Transverse colon (tissue), 4 donors: ENCODE measurements around the gene ZNF177.

Experiments
- CTCF ChIP-seq, 5 experiments: fragments of 200-600 bp in 3 of 5; fragments of 450-650 bp in 2 of 5; sonication (generic) in 3 of 5; IDR thresholded peaks; 1 replicate in 2 of 5; 2 replicates in 3 of 5; pipeline ENCODE4 v1.5.1; 2016 to 2017; ENCODE audit warnings: antibody characterized with exemption in 5 of 5, inconsistent platforms in 3 of 5, mild to moderate bottlenecking in 2 of 5, moderate library complexity in 1 of 5
- EP300 ChIP-seq: sonication (generic); formaldehyde crosslinking; IDR thresholded peaks from one replicate; pipeline ENCODE4 v1.6.1; 2017; ENCODE audit warnings: antibody characterized with exemption, low read depth
- POLR2A ChIP-seq: fragments of 450-650 bp; IDR thresholded peaks from one replicate; pipeline ENCODE4 v1.6.1; 2016; ENCODE audit warnings: antibody characterized with exemption, mild to moderate bottlenecking, moderate library complexity
- POLR2AphosphoS5 ChIP-seq, 3 donors: sonication (generic); formaldehyde crosslinking; IDR thresholded peaks; one replicate each; pipeline ENCODE4 v1.6.1; 2016; ENCODE audit warnings: antibody characterized with exemption in 3 of 3

GRCh38 chr19:9406798-9407352 is 44.1 kb downstream of the ZNF177 start:
- no peak for TF ChIP-seq CTCF (IDR thresholded peaks at IDR 0.05)
- no peak for TF ChIP-seq POLR2A
- no peak for TF ChIP-seq EP300
- TF ChIP-seq POLR2AphosphoS5 (IDR thresholded peaks at IDR 0.05): no peak
